Activated CD8-positive, alpha-beta memory T cell treated with anti-CD3 and anti-CD28 coated beads for 48 hours (primary cell): ENCODE measurements around the gene ARHGAP42.

ENCODE experiments used
- DNase-seq, 3 experiments: peaks; one replicate each; pipeline ENCODE4 v3.0.0-alpha.2; 2020; ENCODE audit warnings: low read depth in 2 of 3, low spot score in 2 of 3

ARHGAP42 gene

GRCh38 chr11:100902454-100903141 lies 215.5 kb downstream of the ARHGAP42 start:
- DNase-seq: no peak

GRCh38 chr11:100903284-100903683 lies 216.2 kb downstream of the ARHGAP42 start:
- no peak for DNase-seq

GRCh38 chr11:100905684-100906083 lies 218.6 kb downstream of the ARHGAP42 start:
- DNase-seq: no peak

GRCh38 chr11:100908746-100909145 lies 221.7 kb downstream of the ARHGAP42 start:
- DNase-seq: no peak

GRCh38 chr11:100910808-100911207 lies 223.7 kb downstream of the ARHGAP42 start:
- DNase-seq: no peak

GRCh38 chr11:100914415-100915110 lies 227.5 kb downstream of the ARHGAP42 start:
- DNase-seq: no peak

- DNase-seq: no peak
Measured at GRCh38 chr11:100918551-100919500, 231.7 kb downstream of the ARHGAP42 start.

- DNase-seq: no peak
Measured at GRCh38 chr11:100920593-100920992, 233.5 kb downstream of the ARHGAP42 start.

- DNase-seq: no peak
Measured at GRCh38 chr11:100922121-100922520, 235.0 kb downstream of the ARHGAP42 start.

- no peak for DNase-seq
Measured at GRCh38 chr11:100923555-100923954, 236.5 kb downstream of the ARHGAP42 start.

- DNase-seq: no peak
Measured at GRCh38 chr11:100925935-100926334, 238.8 kb downstream of the ARHGAP42 start.

GRCh38 chr11:100927579-100927978 lies 240.5 kb downstream of the ARHGAP42 start:
- DNase-seq: no peak

- no peak for DNase-seq
Measured at GRCh38 chr11:100928426-100928825, 241.3 kb downstream of the ARHGAP42 start.

GRCh38 chr11:100929377-100929776 lies 242.3 kb downstream of the ARHGAP42 start:
- DNase-seq: no peak

- no peak for DNase-seq
Measured at GRCh38 chr11:100930185-100930778, 243.2 kb downstream of the ARHGAP42 start.

- DNase-seq: no peak
Measured at GRCh38 chr11:100932474-100933100, 245.5 kb downstream of the ARHGAP42 start.

- DNase-seq: no peak
Measured at GRCh38 chr11:100936781-100937180, 249.7 kb downstream of the ARHGAP42 start.

- DNase-seq: no peak
Measured at GRCh38 chr11:100939571-100939970, 252.5 kb downstream of the ARHGAP42 start.

GRCh38 chr11:100940111-100940510 lies 253.0 kb downstream of the ARHGAP42 start:
- DNase-seq: no peak

GRCh38 chr11:100941033-100941432 lies 253.9 kb downstream of the ARHGAP42 start:
- DNase-seq: no peak

GRCh38 chr11:100942016-100942415 lies 254.9 kb downstream of the ARHGAP42 start:
- DNase-seq: no peak
